NCI-H146 (cell line): ENCODE data around the gene NLRC5.
"Not testable (repeated sequence)": the region's sequence is repeated elsewhere in the genome, so short reads cannot be mapped to it uniquely, and the experiment has no call there.

Experiments
- DNase-seq: peaks from one replicate; lab custom pipeline; 2025; lab: John Stamatoyannopoulos, UW

The NLRC5 gene

GRCh38 chr16:56964243-56965148 lies 24.9 kb upstream of the NLRC5 start:
- DNase-seq, result peak; percentile 57

- DNase-seq, result no peak
These were observed 23.9 kb upstream of the NLRC5 start for GRCh38 chr16:56965149-56966092.

GRCh38 chr16:56966093-56966475 lies 23.3 kb upstream of the NLRC5 start:
- no peak for DNase-seq

GRCh38 chr16:56967733-56968132 lies 21.6 kb upstream of the NLRC5 start:
- DNase-seq, result no peak

DNA sequence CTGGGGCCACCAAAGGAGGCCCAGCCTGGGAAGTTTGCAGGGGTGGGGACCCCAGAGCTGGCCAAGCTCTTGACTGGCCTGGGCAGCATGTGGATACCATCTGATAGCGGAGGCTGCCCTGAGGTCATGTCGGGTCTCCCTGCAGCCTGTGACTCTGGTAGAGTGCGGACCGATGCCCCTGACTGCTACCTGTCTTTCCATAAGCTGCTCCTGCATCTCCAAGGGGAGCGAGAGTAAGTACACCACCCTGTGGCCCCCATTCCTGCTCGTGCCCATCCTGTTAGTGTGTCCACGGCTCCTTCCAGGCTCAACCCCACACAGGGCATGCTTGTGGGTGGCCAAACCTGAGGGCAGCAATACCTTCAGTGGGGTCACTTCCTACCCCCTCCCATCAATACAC lies 19.6 kb upstream of the NLRC5 start:
- DNase-seq, result no peak

GRCh38 chr16:56970934-56971767 lies 18.2 kb upstream of the NLRC5 start:
- DNase-seq, result no peak

GRCh38 chr16:56971768-56972043 lies 17.7 kb upstream of the NLRC5 start:
- no peak for DNase-seq

- no peak for DNase-seq
These were observed 16.7 kb upstream of the NLRC5 start for GRCh38 chr16:56972403-56973293.

DNA sequence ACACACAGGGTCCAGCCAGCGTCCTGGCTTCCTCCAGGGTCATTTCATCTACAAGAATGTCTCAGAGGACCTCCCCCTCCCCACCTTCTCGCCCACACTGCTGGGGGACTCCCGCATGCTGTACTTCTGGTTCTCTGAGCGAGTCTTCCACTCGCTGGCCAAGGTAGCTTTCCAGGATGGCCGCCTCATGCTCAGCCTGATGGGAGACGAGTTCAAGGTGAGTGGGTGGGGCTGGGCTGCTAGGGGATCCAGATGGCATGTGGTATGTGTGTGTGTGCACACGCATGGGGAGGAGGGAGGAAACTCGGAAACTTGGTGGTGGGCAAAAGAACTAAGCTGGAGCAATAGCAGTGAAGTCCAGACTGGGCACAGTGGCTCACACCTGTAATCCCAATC lies 16.1 kb upstream of the NLRC5 start:
- no peak for DNase-seq

DNA sequence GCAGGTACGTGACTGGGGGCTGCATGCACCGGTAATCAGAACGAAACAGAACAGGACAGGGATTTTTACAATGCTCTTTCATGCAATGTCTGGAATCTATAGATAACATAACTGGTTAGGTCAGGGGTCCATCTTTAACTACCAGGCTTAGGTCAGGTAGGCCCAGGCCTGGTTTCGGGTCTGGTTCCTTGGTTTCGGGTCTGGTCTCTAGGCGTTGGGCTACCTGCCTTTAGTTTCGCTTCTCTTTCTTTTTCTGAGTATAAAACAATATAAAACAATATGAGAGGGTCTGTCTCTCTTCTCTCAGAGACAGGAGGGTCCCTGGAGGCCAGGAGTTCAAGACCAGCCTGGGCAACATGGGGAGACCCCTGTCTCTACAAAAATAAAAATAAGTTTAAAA lies 15.5 kb upstream of the NLRC5 start:
- not testable (repeated sequence) for DNase-seq

GRCh38 chr16:56974549-56975300 lies 14.6 kb upstream of the NLRC5 start:
- DNase-seq, result no peak

GRCh38 chr16:56975714-56976113 lies 13.6 kb upstream of the NLRC5 start:
- DNase-seq, result no peak

- no peak for DNase-seq
These were observed 12.1 kb upstream of the NLRC5 start for GRCh38 chr16:56977216-56977615.

DNA sequence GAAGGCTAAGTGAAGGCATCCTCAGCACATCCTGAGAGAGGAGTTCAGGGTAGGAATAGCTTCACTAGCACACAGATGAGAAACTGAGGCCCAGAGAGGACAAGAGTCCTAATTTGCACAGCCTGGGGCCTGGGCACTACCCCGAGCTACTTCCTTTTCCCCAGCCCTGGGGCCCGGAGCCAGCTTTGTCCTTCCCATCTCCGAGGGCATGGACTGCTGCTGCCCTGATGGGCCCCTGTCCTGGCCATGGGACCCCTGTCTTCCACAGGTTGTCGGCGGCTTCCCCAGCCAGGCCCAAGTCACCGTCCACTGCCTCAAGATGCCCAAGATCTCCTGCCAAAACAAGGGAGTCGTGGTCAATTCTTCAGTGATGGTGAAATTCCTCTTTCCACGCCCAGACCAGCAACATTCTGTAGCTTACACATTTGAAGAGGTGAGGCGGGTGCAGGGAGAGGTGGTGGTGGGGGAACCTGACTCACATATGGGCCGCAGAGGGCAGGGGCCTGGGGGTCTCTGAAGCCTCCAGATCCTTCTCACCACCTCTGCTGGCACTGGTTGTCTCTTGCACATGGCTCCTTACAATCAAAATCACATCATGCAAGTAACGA lies 11.4 kb upstream of the NLRC5 start:
- DNase-seq, result no peak

DNA sequence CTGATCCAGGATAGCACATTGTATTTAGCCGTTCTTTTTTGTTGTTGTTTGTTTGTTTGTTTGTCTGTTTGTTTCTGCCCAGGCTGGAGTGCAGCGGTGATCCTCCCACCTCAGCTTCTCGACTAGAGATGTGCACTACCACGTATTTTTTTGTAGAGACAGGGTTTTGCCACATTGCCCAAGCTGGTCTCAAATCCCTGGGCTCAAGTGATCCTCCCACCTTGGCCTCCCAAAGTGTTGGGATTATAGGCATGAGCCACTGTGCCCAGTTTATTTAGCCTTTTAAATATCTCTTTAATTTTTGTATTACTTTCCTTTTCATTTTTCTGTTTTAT lies 9.2 kb upstream of the NLRC5 start:
- no peak for DNase-seq

- DNase-seq, result no peak
These were observed 8.3 kb upstream of the NLRC5 start for GRCh38 chr16:56980792-56981724.

DNA sequence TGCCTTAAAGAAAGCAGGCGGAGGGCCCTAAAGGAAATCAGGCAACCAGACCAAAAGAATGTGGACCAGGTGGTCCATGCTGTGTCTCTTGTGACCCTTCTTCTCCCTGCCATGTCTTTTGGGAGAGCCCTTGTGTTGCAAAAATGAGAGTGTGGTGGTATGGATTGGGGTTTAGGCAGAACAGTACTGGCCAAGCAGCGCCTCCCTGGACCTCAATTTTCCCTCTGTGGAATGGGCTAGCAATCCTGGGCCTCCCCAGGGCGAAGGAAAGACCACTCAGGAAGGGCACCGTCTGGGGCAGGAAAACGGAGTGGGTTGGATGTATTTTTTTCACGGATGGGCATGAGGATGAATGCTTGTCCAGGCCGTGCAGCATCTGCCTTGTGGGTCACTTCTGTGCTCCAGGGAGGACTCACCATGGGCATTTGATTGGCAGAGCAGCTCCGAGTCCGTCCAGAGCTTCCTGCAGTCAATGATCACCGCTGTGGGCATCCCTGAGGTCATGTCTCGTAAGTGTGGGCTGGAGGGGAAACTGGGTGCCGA lies 7.6 kb upstream of the NLRC5 start:
- no peak for DNase-seq

GRCh38 chr16:56982695-56983094 lies 6.7 kb upstream of the NLRC5 start:
- no peak for DNase-seq
